Measurements from ENCODE around the gene MAGEA6. TPM values are rescaled to one million over a fixed set of nuclear protein-coding genes. Genes with fewer than 3 reads are reported as not detected.
"Not testable (repeated sequence)": the region's sequence is repeated elsewhere in the genome, so short reads cannot be mapped to it uniquely, and the experiment has no call there.

The MAGEA6 gene
- total RNA-seq, 1 donor = not detected

GRCh38 chrX:152735860-152736511, 33.5 kb downstream of the MAGEA6 start:
- no peak for DNase-seq (ENCODE audit: low read depth)
- H3K4me3 ChIP-seq (ENCODE audit: low read depth, low read length) = no peak overlapping the region
- TF ChIP-seq CTCF (IDR thresholded peaks at IDR 0.05; ENCODE audit: insufficient read depth, low read depth, low read length) = no peak

- DNase-seq (ENCODE audit: low read depth) = no peak
- H3K4me3 ChIP-seq (ENCODE audit: low read depth, low read length) = no peak overlapping the region
- no peak for TF ChIP-seq CTCF (IDR thresholded peaks at IDR 0.05; ENCODE audit: insufficient read depth, low read depth, low read length)
Observed at GRCh38 chrX:152735101-152735500, 34.4 kb downstream of the MAGEA6 start.

GRCh38 chrX:152734143-152734858, 35.2 kb downstream of the MAGEA6 start:
- H3K4me3 ChIP-seq (ENCODE audit: low read depth, low read length); DNase-seq (ENCODE audit: low read depth): not testable (repeated sequence)

GRCh38 chrX:152733261-152733975, 36.1 kb downstream of the MAGEA6 start, which contains the start of the genes CSAG1 and MAGEA12:
Gene CSAG1, minus strand, starts transcription at chrX:152733721. Its CDS starts 1,261 bp downstream, at chrX:152732460.
Gene MAGEA12, plus strand, starts transcription at chrX:152733757. Its CDS starts 2,405 bp downstream, at chrX:152736162.
- no peak within 1 kb of the TSS for H3K4me3 ChIP-seq (ENCODE audit: low read depth, low read length)
- DNase-seq (ENCODE audit: low read depth) = no peak
- TF ChIP-seq CTCF (IDR thresholded peaks at IDR 0.05; ENCODE audit: insufficient read depth, low read depth, low read length) = no peak

GRCh38 chrX:152725409-152725808, 44.1 kb downstream of the MAGEA6 start:
- no peak for DNase-seq (ENCODE audit: low read depth)
- no peak for TF ChIP-seq CTCF (IDR thresholded peaks at IDR 0.05; ENCODE audit: insufficient read depth, low read depth, low read length)
- no peak overlapping the region for H3K4me3 ChIP-seq (ENCODE audit: low read depth, low read length)

Other genes with a start within 250 kb of the MAGEA6 start
- under 0.01 TPM in 1 of 2 replicates, not detected in the other for gene GABRQ, start 131.8 kb downstream of the MAGEA6 start, total RNA-seq
- not detected in 2 replicates for gene MAGEA3, start 70.9 kb downstream of the MAGEA6 start, total RNA-seq
- not detected in 2 replicates for gene CSAG2, start 60.4 kb downstream of the MAGEA6 start, total RNA-seq
- gene MAGEA2B, start 55.1 kb downstream of the MAGEA6 start, total RNA-seq = not detected in 2 replicates
- not detected in 2 replicates for gene CSAG1, start 36.0 kb downstream of the MAGEA6 start, total RNA-seq
- gene MAGEA12, start 35.9 kb downstream of the MAGEA6 start, total RNA-seq = not detected in 2 replicates
- gene MAGEA2, start 15.8 kb downstream of the MAGEA6 start, total RNA-seq = not detected in 2 replicates
- not detected in 2 replicates for gene CSAG3, start 10.5 kb downstream of the MAGEA6 start, total RNA-seq
- 39.9 and 46.2 TPM in 2 replicates for gene CETN2, start 61.1 kb upstream of the MAGEA6 start, total RNA-seq
- 23.8 and 28.5 TPM in 2 replicates for gene NSDHL, start 61.4 kb upstream of the MAGEA6 start, total RNA-seq
- gene ZNF185, start 128.4 kb upstream of the MAGEA6 start, total RNA-seq = 2.9 and 3.9 TPM in 2 replicates
- gene PNMA5, start 224.4 kb upstream of the MAGEA6 start, total RNA-seq = 0.64 TPM in 1 of 2 replicates, not detected in the other